Measurements from ENCODE around the gene YWHAQ. TPM values are rescaled to one million over a fixed set of nuclear protein-coding genes. Genes with fewer than 3 reads are reported as not detected.
"Not testable (repeated sequence)": the region's sequence is repeated elsewhere in the genome, so short reads cannot be mapped to it uniquely, and the experiment has no call there.

YWHAQ gene
- polyA plus RNA-seq, 3 donors = 463 to 476 (median 473) TPM

- DNase-seq (ENCODE audit: low read depth in 3 of 3, low spot score in 2 of 3) = no peak
Observed at GRCh38 chr2:9595746-9596145, 35.1 kb downstream of the YWHAQ start.

DNA sequence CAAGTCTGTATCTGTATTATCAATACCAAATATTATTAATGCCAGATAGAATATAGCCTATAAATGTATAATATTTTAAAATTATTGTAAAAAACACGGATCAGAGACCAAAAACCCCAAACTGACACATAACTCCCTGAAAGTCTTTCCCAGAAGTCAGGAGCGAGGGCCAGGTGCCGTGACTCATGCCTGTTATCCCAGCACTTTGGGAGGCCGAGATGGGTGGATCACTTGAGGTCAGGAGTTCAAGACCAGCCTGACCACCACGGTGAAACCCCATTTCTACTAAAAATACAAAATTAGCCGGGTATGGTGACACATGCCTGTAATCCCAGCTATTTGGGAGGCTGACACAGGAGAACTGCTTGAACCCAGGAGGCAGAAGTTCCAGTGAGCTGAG, 35.5 kb downstream of the YWHAQ start:
- DNase-seq (ENCODE audit: low read depth in 3 of 3, low spot score in 2 of 3) = not testable (repeated sequence)

- DNase-seq (ENCODE audit: low read depth in 3 of 3, low spot score in 2 of 3) = no peak
Observed at GRCh38 chr2:9594366-9595054, 36.3 kb downstream of the YWHAQ start.

DNA sequence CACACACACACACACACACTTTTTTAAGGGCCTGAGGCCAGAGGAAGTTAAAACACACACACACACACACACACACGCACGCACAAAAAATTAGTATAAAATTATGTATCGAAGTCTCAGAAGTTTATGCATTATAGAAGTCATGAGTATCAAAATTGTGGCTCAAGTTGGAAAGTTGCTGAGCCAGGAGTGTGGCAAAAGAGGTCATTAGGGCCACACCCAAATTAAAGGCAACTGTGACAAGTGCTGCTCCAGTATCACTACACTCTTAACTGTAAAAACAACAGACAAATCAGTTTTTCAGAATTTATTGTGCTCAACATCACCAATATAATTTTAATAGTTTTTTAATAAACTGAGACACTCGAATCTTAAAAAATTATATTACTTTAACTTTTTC, 36.9 kb downstream of the YWHAQ start:
- DNase-seq (ENCODE audit: low read depth in 3 of 3, low spot score in 2 of 3) = no peak

DNA sequence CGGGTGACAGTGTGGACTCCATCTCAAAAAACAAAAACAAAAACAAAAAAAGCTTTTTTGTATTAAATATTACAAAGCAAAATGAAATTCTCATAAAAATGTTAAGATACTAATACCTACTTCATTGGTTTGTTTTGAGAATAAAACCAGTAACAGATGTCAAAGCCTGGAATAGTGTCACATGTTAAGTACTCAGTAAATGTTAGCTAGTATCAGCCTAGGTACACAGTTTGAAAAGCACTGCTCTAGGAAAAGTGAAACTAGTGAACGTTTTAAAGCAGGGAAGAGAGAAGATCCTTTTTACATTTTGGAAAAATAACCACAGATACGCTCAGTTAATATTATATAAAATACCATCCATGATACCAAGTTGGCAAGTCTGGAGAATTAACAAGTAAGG, 38.1 kb downstream of the YWHAQ start:
- no peak for DNase-seq (ENCODE audit: low read depth in 3 of 3, low spot score in 2 of 3)

- no peak for DNase-seq (ENCODE audit: low read depth in 3 of 3, low spot score in 2 of 3)
Observed at GRCh38 chr2:9590641-9591040, 40.2 kb downstream of the YWHAQ start.

DNA sequence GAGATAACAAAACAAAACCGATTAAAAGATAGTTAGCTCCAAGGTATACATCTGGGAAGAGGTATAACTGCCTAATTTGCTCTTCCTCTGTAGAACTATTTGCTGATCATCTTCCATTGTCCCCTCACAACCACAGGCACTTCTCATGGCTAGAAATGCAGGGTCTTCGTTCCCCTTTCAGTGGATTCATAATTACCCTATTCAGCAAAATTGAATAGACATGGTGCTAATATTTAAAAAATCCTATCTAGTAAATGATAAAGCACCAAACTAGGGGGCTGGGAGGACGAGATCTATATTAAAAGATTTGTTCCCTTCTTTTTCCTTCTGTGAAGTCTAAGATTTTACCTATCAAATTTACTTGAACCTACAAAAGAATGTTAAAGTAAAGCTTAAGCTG, 44.3 kb downstream of the YWHAQ start:
- no peak for DNase-seq (ENCODE audit: low read depth in 3 of 3, low spot score in 2 of 3)

DNA sequence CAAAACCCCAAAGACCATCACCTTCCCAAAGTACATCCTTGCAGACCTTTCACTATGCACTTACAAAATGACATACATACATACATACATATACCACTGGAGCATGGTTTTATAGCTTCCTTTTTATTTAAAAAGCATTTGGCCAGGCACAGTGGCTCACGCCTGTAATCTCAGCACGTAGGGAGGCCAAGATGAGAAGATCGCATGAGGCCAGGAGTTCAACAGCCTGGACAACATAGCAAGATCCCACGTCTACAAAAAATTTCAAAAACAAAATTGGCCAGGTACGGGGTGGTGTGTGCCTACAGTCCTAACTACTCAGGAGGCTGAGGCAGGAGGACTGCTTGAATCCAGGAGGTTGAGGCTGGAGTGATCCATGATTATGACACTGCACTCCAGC, 45.3 kb downstream of the YWHAQ start:
- DNase-seq (ENCODE audit: low read depth in 3 of 3, low spot score in 2 of 3) = no peak

DNA sequence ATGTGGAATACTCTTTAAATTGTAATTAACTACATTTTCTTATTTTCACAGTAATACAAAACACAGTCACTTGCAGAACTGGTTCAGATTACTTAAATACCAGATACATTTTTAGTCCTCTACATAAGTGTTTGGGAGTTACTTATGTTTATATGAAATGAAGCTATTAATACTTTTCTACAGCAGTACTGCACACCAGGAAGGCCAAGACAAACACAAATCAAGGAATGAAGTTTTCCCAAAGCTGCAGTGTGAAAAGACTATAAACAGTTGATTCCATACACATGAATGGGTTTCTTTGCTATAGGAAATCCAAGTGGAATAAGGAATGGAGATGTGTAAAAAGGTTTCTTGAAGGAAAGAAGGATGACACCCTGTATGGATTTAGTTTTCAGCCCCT, 45.9 kb downstream of the YWHAQ start:
- not testable (repeated sequence) for DNase-seq (ENCODE audit: low read depth in 3 of 3, low spot score in 2 of 3)

DNA sequence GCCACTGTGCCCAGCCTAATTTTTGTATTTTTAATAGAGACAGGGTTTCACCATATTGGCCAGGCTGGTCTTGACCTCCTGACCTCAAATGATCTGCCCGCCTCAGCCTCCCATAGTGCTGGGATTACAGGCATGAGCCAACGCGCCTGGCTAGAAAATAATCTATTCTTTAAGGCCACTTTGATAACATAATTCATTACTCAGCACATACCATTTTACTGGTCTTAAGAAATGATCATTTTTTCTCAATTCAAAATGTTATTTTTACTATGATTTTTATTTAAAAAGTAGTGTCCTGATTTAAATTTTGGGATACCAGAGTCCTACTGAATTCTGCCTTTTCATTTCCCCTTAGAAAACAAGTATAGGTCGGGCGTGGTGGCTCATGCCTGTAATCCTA, 48.2 kb downstream of the YWHAQ start:
- DNase-seq (ENCODE audit: low read depth in 3 of 3, low spot score in 2 of 3) = no peak

- no peak for DNase-seq (ENCODE audit: low read depth in 3 of 3, low spot score in 2 of 3)
Observed at GRCh38 chr2:9578467-9579235, 52.1 kb downstream of the YWHAQ start.

DNA sequence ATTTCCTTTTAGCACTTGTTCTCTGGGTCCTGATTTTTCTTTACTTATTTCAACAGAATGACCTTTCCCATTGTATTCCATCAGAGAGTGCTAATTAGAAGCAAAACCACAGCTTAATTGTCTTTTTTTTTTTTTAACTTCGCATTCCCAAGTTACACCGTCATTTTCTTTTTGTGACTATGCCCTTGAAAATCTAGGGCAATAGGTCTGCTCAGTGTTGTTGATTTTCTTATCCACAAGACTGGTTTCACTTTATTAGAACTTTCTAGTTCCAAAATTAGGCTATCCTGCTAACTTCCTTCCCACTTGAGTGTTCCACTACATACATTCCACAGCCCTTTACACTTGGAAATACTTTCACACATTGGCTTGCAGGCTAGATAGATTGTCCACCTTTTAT, 56.5 kb downstream of the YWHAQ start:
- DNase-seq (ENCODE audit: low read depth in 3 of 3, low spot score in 2 of 3) = no peak

DNA sequence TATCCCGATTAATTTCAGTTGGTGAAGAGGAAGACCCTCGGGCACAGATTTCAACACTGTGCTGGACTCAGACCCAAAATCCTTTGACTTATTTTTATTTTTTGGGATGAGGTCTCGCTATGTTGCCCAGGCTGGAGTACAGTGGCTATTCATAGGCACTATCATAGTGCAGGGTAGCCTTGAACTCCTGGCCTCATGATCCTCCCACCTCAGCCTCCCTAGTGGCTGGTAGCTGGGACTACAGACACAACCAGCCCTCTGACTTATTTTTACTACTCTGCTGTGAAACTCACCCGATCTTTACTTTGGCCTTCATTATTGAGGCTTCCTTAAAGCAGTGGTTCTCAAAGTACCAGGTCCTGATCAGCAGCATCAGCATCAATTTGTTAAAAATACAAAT, 57.0 kb downstream of the YWHAQ start:
- DNase-seq (ENCODE audit: low read depth in 3 of 3, low spot score in 2 of 3) = no peak

DNA sequence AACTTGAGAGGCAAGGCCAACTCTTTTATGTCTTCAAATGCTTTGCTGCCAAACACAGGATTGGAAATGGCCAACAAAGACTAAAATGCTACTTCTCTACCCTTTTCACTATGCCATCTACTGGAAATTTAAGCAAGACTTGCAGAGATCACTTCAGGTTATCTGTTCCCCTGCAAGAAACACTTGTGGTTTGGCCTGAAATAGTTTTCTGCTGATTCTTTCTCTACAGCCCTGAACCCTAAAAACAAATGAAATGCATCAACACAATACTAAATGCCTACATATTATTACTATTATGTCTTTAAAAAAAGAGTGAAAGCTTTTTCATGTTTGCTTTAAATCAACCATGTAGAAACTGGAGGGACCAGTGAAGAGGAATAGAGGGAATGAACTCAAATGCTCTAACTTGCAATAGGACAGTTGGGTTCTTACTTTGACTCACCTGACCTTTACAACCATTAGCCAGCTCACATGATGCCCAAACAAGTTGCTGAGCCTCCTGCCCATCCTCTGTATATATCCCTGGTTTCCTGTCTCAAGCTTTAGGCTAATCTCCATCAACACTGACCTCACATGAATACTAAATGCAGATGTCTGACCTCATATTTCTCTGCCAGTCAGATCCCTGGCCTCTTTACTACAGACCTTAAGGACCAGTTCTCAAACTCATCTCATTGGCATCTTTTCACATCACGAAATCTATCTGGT, 57.6 kb downstream of the YWHAQ start:
- DNase-seq (ENCODE audit: low read depth in 3 of 3, low spot score in 2 of 3) = no peak

- DNase-seq (ENCODE audit: low read depth in 3 of 3, low spot score in 2 of 3) = no peak
Observed at GRCh38 chr2:9570182-9571060, 60.4 kb downstream of the YWHAQ start.

DNA sequence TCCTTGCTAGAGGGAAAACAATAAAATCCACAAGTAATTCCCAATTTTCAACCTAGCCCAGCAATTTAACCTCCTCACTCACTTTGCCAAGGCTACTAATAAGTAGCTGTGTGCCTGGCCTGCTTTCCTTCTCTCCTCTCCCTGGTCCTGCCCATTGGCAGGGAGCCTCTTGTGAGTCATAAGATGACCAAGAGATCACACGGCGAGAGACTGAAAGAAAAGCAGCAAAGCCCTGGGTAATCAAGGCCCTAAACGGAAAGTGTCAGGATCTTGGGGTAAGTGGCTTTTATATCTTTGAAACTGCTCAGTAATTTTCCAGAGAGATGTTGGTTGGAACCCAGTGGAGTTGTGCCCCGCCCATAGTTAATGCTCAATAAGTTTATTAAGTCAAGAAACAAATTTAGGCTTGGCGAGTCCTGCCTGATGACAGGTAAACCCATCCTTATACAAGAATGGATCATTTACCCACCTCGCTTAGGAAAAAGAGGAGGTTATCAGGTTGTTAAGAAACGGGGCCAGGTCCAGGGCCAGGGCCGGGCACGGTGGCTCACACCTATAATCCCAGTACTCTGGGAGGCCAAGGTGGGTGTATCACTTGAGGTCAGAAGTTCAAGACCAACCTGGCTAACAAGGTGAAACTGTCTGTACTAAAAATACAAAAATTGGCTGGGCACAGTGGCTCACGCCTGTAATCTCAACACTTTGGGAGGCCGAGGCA, 65.2 kb downstream of the YWHAQ start:
- no peak for DNase-seq (ENCODE audit: low read depth in 3 of 3, low spot score in 2 of 3)

DNA sequence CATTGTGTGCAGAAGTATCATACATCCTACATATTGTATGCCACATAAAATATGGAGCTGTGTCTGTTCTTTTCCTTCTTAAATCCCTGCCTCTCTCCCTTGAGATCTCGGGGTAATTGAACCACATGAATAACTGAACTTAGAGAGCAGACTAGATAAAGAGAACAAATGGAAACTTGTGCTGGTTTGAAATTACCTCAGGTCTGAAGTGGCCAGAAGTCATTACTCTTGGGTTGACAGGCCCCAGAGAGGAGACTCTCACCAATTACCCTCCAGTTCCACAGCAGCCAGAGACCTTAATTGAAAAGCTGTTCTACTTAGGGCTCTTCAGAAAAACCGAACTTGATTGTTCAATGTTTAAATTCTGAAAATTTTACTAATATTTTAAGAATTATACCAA, 70.2 kb downstream of the YWHAQ start:
- no peak for DNase-seq (ENCODE audit: low read depth in 3 of 3, low spot score in 2 of 3)

DNA sequence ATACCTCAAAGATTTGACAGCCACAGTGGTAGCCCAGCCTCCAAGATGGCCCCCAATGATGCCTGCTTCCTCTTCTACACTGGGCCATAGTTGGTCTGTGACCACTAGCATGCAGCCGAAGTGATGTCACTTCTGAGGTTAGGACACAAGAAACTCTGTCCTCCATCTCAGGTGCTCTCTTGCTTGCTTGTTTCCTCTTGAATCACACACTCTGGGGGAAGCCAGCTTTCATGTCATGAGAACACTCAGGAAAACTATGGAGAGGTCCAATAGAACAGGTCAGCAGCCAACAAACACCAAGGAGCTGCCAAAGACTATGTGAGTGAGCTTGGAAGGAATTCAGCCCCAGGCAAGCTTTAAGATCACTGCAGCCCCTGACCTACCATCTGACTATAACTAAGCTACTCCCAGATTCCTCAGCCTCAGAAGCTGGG, 71.8 kb downstream of the YWHAQ start:
- no peak for DNase-seq (ENCODE audit: low read depth in 3 of 3, low spot score in 2 of 3)

- DNase-seq (ENCODE audit: low read depth in 3 of 3, low spot score in 2 of 3) = peak in 2 of 3 donors; percentile 5 to 30
Observed at GRCh38 chr2:9556121-9556743, 74.6 kb downstream of the YWHAQ start.
